ENCODE data around the gene ADCY7. TPM values are rescaled to one million over a fixed set of nuclear protein-coding genes. Genes with fewer than 3 reads are reported as not detected.

The ADCY7 gene
- total RNA-seq, 1 experiment from 2014 or later, result 5.9 TPM

GRCh38 chr16:50314665-50315064 lies 48.3 kb downstream of the ADCY7 start (continued):
- no peak for TF ChIP-seq NFATC4 (CRISPR knock-in tag; IDR thresholded peaks at IDR 0.05)
- no peak for TF ChIP-seq ATF2 (CRISPR knock-in tag; IDR thresholded peaks at IDR 0.05; ENCODE audit: borderline replicate concordance, low read depth)
- no peak for TF ChIP-seq RORB (CRISPR knock-in tag; IDR thresholded peaks at IDR 0.05)
- TF ChIP-seq MYBL2 (CRISPR knock-in tag; IDR thresholded peaks at IDR 0.05), result no peak
- TF ChIP-seq ZNF396 (CRISPR knock-in tag; IDR thresholded peaks at IDR 0.05; ENCODE audit: borderline replicate concordance), result no peak

- H3K9me3 Mint-ChIP-seq, result no peaks in the 10 kb centered on the region
- no peak for TF ChIP-seq ZBTB21 (CRISPR knock-in tag; IDR thresholded peaks at IDR 0.05; ENCODE audit: borderline replicate concordance)
- TF ChIP-seq ZNF317 (CRISPR knock-in tag; IDR thresholded peaks at IDR 0.05; ENCODE audit: borderline replicate concordance, low read depth), result no peak
- no peak for TF ChIP-seq KAT7 (CRISPR knock-in tag; IDR thresholded peaks at IDR 0.05; ENCODE audit: borderline replicate concordance)
- TF ChIP-seq ZNF396 (CRISPR knock-in tag; IDR thresholded peaks at IDR 0.05; ENCODE audit: borderline replicate concordance), result no peak
- TF ChIP-seq ATF3 (CRISPR knock-in tag; conservative IDR thresholded peaks at IDR 0.05), result no peak
- TF ChIP-seq CREM (CRISPR knock-in tag; IDR thresholded peaks at IDR 0.05), result no peak
- no peak for TF ChIP-seq ELF4 (CRISPR knock-in tag; IDR thresholded peaks at IDR 0.05; ENCODE audit: low read depth)
- no peak for TF ChIP-seq ATF2 (CRISPR knock-in tag; IDR thresholded peaks at IDR 0.05; ENCODE audit: borderline replicate concordance, low read depth)
- no peak for TF ChIP-seq STAT6 (CRISPR knock-in tag; conservative IDR thresholded peaks at IDR 0.05; ENCODE audit: low read depth)
- no peak for TF ChIP-seq NFE2L1 (CRISPR knock-in tag; IDR thresholded peaks at IDR 0.05)
- TF ChIP-seq SMAD3 (CRISPR knock-in tag; IDR thresholded peaks at IDR 0.05; ENCODE audit: borderline replicate concordance), result no peak
- POLR2A ChIA-PET, result no interaction called here
- H3K4me1 Mint-ChIP-seq, result no peaks in the 10 kb centered on the region
- H3K27ac Mint-ChIP-seq, result no peak overlapping the region
- CTCF ChIA-PET, result interaction anchor here (1.1 to 1.4 kb wide), 2 partner anchors 39 to 105 kb away, joined by 3 to 4 read pairs; no protein-coding TSS in a partner anchor
- no peak overlapping the region for H3K4me3 Mint-ChIP-seq
- DNase-seq (ENCODE audit: low spot score) (no peak), ATAC-seq (no peak)
- H3K36me3 Mint-ChIP-seq, result peaks cover 35% of the 10 kb centered on the region
- no peaks in the 10 kb centered on the region for H3K27me3 Mint-ChIP-seq (ENCODE audit: low read depth)
Observed at GRCh38 chr16:50315346-50315997, 49.1 kb downstream of the ADCY7 start.

- Mint-ChIP-seq H3K36me3 (peaks cover 42% of the 10 kb centered on the region), H3K27ac (no peak overlapping the region; the same call in 1 of the 2 replicates), H3K4me3 (no peak overlapping the region), H3K4me1 (no peaks in the 10 kb centered on the region), H3K27me3 (ENCODE audit: low read depth) (no peaks in the 10 kb centered on the region), H3K9me3 (no peaks in the 10 kb centered on the region)
- ATAC-seq, result no peak
- POLR2A ChIA-PET, result no interaction called here
- CTCF ChIA-PET, result interaction anchor here (1.4 kb wide), 1 partner anchor 106 kb away, joined by 4 read pairs; no protein-coding TSS in a partner anchor
- TF ChIP-seq PRRX2 (CRISPR knock-in tag; IDR thresholded peaks at IDR 0.05) (no peak), CTCF (IDR thresholded peaks at IDR 0.05) (no peak), NR1H2 (CRISPR knock-in tag; IDR thresholded peaks at IDR 0.05) (no peak), ERG (CRISPR knock-in tag; IDR thresholded peaks at IDR 0.05) (no peak), GABPB1 (CRISPR knock-in tag; IDR thresholded peaks at IDR 0.05) (no peak), OVOL2 (CRISPR knock-in tag; IDR thresholded peaks at IDR 0.05; ENCODE audit: borderline replicate concordance) (no peak)
- no peak for DNase-seq (ENCODE audit: low spot score)
Observed at GRCh38 chr16:50316102-50316847, 49.9 kb downstream of the ADCY7 start.

All from WTC11 (cell line).